Naive thymus-derived CD4-positive, alpha-beta T cell (primary cell): ENCODE results near the gene GIPC2. TPM values are rescaled to one million over a fixed set of nuclear protein-coding genes. Genes with fewer than 3 reads are reported as not detected.

Experiments
- ATAC-seq: fragments of 150-1000 bp; cut with Tn5 transposase; 2 replicates; pipeline ENCODE4 v1.10.0; 2021; ENCODE audit warnings: mild to moderate bottlenecking, moderate library complexity
- CTCF ChIA-PET: fragments of 350-600 bp; sonication (Branson Sonifier 250); formaldehyde crosslinking; loops from one replicate; lab custom pipeline; 2021; ENCODE audit warnings: antibody characterized with exemption; lab: Charles Lee
- POLR2A ChIA-PET: fragments of 350-600 bp; sonication (Branson Sonifier 250); formaldehyde crosslinking; loops from one replicate; lab custom pipeline; 2021; ENCODE audit warnings: antibody characterized with exemption, inconsistent platforms; lab: Charles Lee
- DNase-seq, 9 donors: peaks; one replicate each; pipeline versions ENCODE4 v3.0.0 to v3.0.0-alpha.2; 2020 to 2022; ENCODE audit warnings: mixed read lengths in 1 of 9
- H3K27ac ChIP-seq: one replicate; pipeline ENCODE4 v1.7.0; 2013; ENCODE audit warnings: mild to moderate bottlenecking, low read depth, low read length, moderate library complexity
- H3K27me3 ChIP-seq, 2 donors: one replicate each; pipeline ENCODE4 v1.7.0; 2013; ENCODE audit warnings: low read length in 2 of 2, mild to moderate bottlenecking in 2 of 2, moderate library complexity in 2 of 2; ENCODE audit not compliant: control insufficient read depth in 2 of 2, insufficient read depth in 2 of 2
- H3K36me3 ChIP-seq, 3 experiments: 1 replicate in 2 of 3; 2 replicates in 1 of 3; pipeline ENCODE4 v1.7.0; 2013; ENCODE audit warnings: low read length in 3 of 3, mild to moderate bottlenecking in 3 of 3, moderate library complexity in 1 of 3; ENCODE audit not compliant: insufficient read depth in 3 of 3, control insufficient read depth in 2 of 3
- H3K4me1 ChIP-seq, 2 donors: one replicate each; pipeline ENCODE4 v1.7.0; 2013; ENCODE audit warnings: low read length in 2 of 2, mild to moderate bottlenecking in 2 of 2, moderate library complexity in 1 of 2; ENCODE audit not compliant: control insufficient read depth in 2 of 2, insufficient read depth in 2 of 2
- H3K4me3 ChIP-seq: 2 replicates; pipeline ENCODE4 v1.7.0; 2013; ENCODE audit warnings: mild to moderate bottlenecking, low read length
- H3K9me3 ChIP-seq, 3 experiments: 1 replicate in 2 of 3; 2 replicates in 1 of 3; pipeline ENCODE4 v1.7.0; 2013; ENCODE audit warnings: low read length in 3 of 3; ENCODE audit not compliant: control insufficient read depth in 2 of 3
- H3K27ac Mint-ChIP-seq, 9 donors: one replicate each; pipeline ENCODE4 v1.8.0; 2020 to 2022; ENCODE audit warnings: mixed read lengths in 9 of 9, mild to moderate bottlenecking in 8 of 9, moderate library complexity in 5 of 9, inconsistent platforms in 2 of 9
- H3K27me3 Mint-ChIP-seq, 5 donors: one replicate each; pipeline ENCODE4 v1.8.0; 2021 to 2022; ENCODE audit warnings: mixed read lengths in 5 of 5, mild to moderate bottlenecking in 1 of 5
- H3K36me3 Mint-ChIP-seq, 5 donors: one replicate each; pipeline ENCODE4 v1.8.0; 2020 to 2022; ENCODE audit warnings: mixed read lengths in 5 of 5, mild to moderate bottlenecking in 3 of 5, inconsistent platforms in 1 of 5
- H3K4me1 Mint-ChIP-seq, 7 donors: one replicate each; pipeline ENCODE4 v1.8.0; 2020 to 2022; ENCODE audit warnings: mixed read lengths in 7 of 7, mild to moderate bottlenecking in 3 of 7, inconsistent platforms in 1 of 7
- H3K4me3 Mint-ChIP-seq, 10 donors: one replicate each; pipeline ENCODE4 v1.8.0; 2020 to 2022; ENCODE audit warnings: mild to moderate bottlenecking in 10 of 10, mixed read lengths in 10 of 10, moderate library complexity in 6 of 10, inconsistent platforms in 2 of 10
- H3K9me3 Mint-ChIP-seq, 11 donors: one replicate each; pipeline ENCODE4 v1.8.0; 2020 to 2022; ENCODE audit warnings: mixed read lengths in 11 of 11, mild to moderate bottlenecking in 4 of 11, inconsistent platforms in 1 of 11, moderate library complexity in 1 of 11
- intact Hi-C, 2 donors: fragments of 100-400 bp; cut with micrococcal nuclease; formaldehyde crosslinking; loops; one replicate each; pipeline ENCODE4 v1.15.1; 2023
- polyA plus RNA-seq, 2 donors: library from polyadenylated mRNA; unstranded; fragments of 300-500 nt; fragmentation: Illumina TruSeq; gene quantifications; one replicate each; pipeline ENCODE4 v1.2.3, GENCODE V29; 2021
- total RNA-seq, 6 experiments: library from RNA in 5 of 6; stranded (reverse) in 5 of 6; gene quantifications; 1 replicate in 5 of 6; 2 replicates in 1 of 6; pipeline ENCODE4 v1.2.3 and lab custom pipeline; 2021 to 2026

GIPC2 gene
- total and polyA plus RNA-seq, 7 experiments from 2014 or later = 0.05 to 0.60 (median 0.44) TPM; not detected in 3

GRCh38 chr1:78177708-78178270, 132.0 kb downstream of the GIPC2 start:
- POLR2A ChIA-PET = no interaction called here
- H3K27ac Mint-ChIP-seq = no peak overlapping the region
- Histone ChIP-seq H3K4me3 (no peak overlapping the region), H3K36me3 (no peaks in the 10 kb centered on the region), H3K9me3 (no peaks in the 10 kb centered on the region), H3K4me1 (no peaks in the 10 kb centered on the region), H3K27me3 (no peaks in the 10 kb centered on the region), H3K27ac (no peak overlapping the region)
- intact Hi-C loops = no loop called here
- no peak overlapping the region for H3K4me3 Mint-ChIP-seq
- CTCF ChIA-PET = no interaction called here
- peaks cover 0 to 1% (median 0%) of the 10 kb centered on the region in 7 donors for H3K4me1 Mint-ChIP-seq
- DNase-seq = no peak
- ATAC-seq = no peak
- peaks cover 0 to 26% (median 7%) of the 10 kb centered on the region in 5 donors for H3K27me3 Mint-ChIP-seq
- H3K9me3 Mint-ChIP-seq = peaks cover 0 to 2% (median 0%) of the 10 kb centered on the region in 11 donors
- no peaks in the 10 kb centered on the region for H3K36me3 Mint-ChIP-seq

GRCh38 chr1:78178816-78179215, 133.1 kb downstream of the GIPC2 start:
- H3K4me3 ChIP-seq = no peak overlapping the region
- Mint-ChIP-seq H3K27me3 (peaks cover 0 to 26% (median 8%) of the 10 kb centered on the region in 5 donors), H3K27ac (no peak overlapping the region), H3K4me1 (no peaks in the 10 kb centered on the region), H3K4me3 (no peak overlapping the region), H3K36me3 (no peaks in the 10 kb centered on the region), H3K9me3 (peaks cover 0 to 2% (median 0%) of the 10 kb centered on the region in 11 donors)
- no peaks in the 10 kb centered on the region for H3K36me3 ChIP-seq
- H3K27ac ChIP-seq = no peak overlapping the region
- DNase-seq (no peak), ATAC-seq (no peak)
- ChIA-PET CTCF (no interaction called here), POLR2A (no interaction called here)
- H3K4me1 ChIP-seq = no peaks in the 10 kb centered on the region
- H3K9me3 ChIP-seq = no peaks in the 10 kb centered on the region
- H3K27me3 ChIP-seq = no peaks in the 10 kb centered on the region
- intact Hi-C loops = no loop called here

GRCh38 chr1:78184460-78185072, 138.8 kb downstream of the GIPC2 start:
- H3K9me3 Mint-ChIP-seq = peaks cover 0 to 4% (median 2%) of the 10 kb centered on the region in 11 donors
- POLR2A ChIA-PET = no interaction called here

More at GRCh38 chr1:78184460-78185072, 138.8 kb downstream of the GIPC2 start:
- Histone ChIP-seq H3K9me3 (no peaks in the 10 kb centered on the region), H3K27ac (no peak overlapping the region), H3K4me3 (no peak overlapping the region), H3K27me3 (no peaks in the 10 kb centered on the region), H3K36me3 (no peaks in the 10 kb centered on the region), H3K4me1 (no peaks in the 10 kb centered on the region)
- no peak for DNase-seq
- Mint-ChIP-seq H3K27ac (no peak overlapping the region), H3K4me1 (no peaks in the 10 kb centered on the region), H3K4me3 (no peak overlapping the region), H3K36me3 (no peaks in the 10 kb centered on the region), H3K27me3 (peaks cover 0 to 21% (median 14%) of the 10 kb centered on the region in 5 donors)
- CTCF ChIA-PET = no interaction called here
- ATAC-seq = no peak
- intact Hi-C loops = no loop called here

Other genes with a start within 250 kb of the GIPC2 start
- 1 to 10 TPM in 2 of 5 experiments, under 1 TPM in 3; 0.48 to 2.6 (median 0.78) TPM for gene NEXN, start 157.3 kb upstream of the GIPC2 start, total RNA-seq
- gene NEXN, start 157.3 kb upstream of the GIPC2 start, polyA plus RNA-seq = 1 to 10 TPM in 1 of 2 donors, under 1 TPM in 1; 0.33 to 1.4 TPM
- 100 to 1,000 TPM; 182 to 253 (median 224) TPM for gene FUBP1, start 66.9 kb upstream of the GIPC2 start, total RNA-seq
- gene FUBP1, start 66.9 kb upstream of the GIPC2 start, polyA plus RNA-seq = 10 to 100 TPM; 58.0 to 61.8 TPM
- gene DNAJB4, start 41.0 kb upstream of the GIPC2 start, total RNA-seq = 10 to 100 TPM; 11.4 to 20.1 (median 18.2) TPM
- 1 to 10 TPM; 5.9 to 7.2 TPM for gene DNAJB4, start 41.0 kb upstream of the GIPC2 start, polyA plus RNA-seq